ENCODE results near the gene SNAI3.

SNAI3 gene

DNA sequence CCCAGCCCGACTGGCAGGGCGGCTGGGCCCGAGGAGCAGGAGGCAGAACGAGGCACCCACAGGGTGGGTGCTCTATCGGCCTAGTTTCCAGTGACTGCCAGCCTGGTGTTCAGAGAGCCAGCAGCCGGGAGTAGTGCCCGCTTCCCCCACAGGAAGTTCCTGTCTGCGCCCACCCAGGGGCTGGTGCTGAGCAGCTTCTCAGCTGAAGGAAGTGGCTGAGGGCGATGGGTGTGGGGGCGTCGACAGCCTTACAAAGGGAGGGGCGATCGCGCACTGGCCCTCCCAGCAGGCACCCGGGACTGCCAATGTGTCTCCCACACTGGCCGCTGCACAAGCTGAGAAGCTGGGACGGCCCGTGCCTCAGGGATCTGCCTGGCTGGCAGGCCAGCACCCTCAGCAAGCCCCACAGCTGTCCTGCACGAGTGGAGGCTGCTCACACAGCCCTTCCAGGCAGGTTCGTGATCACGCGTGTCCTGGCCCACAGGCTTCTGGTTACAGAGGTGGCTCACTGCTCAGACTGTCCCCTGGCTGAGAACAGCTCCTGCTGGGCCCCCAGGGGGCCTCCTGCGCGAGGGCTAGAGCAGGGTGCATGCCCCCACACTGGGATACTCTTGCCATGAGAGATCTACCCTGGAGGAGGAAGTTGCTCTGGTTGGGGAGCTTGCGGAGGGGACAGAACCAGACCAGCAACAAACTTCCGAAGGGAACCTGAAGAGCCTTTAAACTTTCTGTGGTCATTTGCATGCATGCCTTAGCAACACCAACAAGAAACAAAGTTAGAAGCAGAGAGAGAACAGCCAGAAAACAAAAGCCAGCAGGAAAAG, 17.4 kb upstream of the SNAI3 start:
- FAIRE-seq: no peak

- no peak for FAIRE-seq
Measured at GRCh38 chr16:88702371-88703210, 16.3 kb upstream of the SNAI3 start.

- FAIRE-seq: no peak
Measured at GRCh38 chr16:88701581-88702370, 15.5 kb upstream of the SNAI3 start.

GRCh38 chr16:88700636-88701482, 14.6 kb upstream of the SNAI3 start:
- no peak for FAIRE-seq

DNA sequence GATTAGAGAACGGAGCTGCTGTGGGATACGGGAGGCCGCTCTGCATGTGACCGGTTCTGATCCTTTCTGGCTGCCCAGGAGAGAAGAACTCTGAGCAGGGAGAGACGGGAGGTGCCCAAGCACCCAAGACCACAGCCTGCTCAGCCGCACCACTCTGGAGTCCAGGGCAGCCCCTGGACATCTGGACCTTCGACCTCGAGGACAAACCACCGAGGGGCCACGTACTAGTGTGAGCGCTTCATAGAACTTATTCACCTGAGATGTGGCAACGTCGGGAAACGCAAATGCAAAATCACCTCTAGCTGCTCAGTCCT, 14.0 kb upstream of the SNAI3 start:
- FAIRE-seq: no peak

DNA sequence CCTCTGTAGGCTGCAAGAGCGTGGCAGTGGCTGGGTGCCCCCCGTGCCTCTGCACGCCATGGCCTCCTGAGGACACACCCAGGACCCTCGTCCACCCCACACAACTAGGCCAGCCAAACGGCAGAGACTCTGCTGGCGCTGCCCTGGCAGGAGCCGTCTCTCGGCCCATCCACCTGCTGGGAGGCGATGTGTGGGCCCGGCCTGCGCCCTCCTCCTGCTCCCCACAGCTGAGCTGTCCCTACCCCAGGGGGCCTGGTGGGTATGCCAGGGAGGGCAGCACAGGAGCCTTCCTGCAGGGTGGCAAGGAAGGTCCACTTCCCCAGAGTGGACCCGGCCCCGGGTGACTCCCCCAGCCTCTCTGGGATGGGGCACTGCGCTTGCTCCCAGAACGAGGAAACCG, 12.9 kb upstream of the SNAI3 start:
- FAIRE-seq: no peak

GRCh38 chr16:88698646-88699045, 12.3 kb upstream of the SNAI3 start:
- no peak for FAIRE-seq

DNA sequence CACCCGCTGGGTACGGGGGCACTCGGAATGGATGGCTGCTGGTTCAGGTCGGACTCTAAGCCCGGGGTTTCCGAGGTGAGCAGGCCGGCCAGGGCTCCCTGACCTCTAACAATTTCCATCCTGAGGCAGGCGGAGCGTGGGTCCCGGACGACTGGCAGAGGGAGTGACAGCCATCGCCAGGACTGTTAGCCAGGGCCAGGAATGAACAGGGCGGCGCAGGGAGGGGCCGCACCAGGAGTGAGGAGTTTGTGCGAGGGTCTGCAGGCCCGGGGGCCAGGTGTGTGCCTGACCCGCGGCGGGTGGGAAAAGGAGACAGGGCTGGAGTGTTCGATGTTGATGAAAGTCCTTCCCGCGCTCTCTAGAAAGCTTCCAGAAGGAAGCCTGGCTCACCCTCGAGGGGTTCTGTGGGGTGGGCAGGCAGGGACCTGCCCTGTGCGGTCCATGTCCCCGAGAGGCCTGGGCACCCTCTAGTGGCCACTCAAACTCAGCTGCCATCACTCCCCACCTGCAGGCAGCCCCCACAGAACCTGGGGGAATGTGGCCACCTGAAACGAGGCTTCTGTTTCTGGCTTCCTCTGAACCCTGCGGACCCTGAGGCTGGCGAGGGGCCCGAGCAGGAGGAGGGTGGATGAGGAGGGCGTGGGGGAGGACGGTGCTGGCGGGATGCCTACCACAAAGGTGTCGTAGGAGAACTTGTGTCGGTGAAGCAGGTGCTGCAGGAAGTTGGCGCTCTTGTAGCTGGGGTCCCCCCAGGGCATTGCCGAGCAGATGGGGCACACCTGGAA, 11.7 kb upstream of the SNAI3 start:
- no peak for FAIRE-seq

- no peak for FAIRE-seq
Measured at GRCh38 chr16:88697116-88697830, 11.0 kb upstream of the SNAI3 start.

DNA sequence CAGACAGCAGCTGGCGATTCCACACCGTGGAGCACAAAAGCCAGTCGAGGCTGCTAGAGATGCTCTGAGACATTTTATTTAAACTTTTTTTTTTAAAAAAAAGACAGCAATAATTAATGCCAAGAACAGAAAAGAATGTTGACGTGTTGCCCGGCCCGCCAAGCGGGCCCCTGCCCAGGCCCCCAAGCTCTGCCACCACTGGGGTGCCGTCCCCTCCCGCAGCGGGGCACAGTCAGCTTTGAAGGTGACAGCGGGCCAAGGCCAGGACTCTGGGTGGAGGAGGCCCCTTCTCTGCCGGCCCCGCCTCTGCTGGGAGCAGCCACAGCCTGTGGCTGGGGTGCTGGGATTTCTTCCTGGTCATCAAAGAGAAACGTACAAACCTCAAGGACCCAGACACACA, 10.1 kb upstream of the SNAI3 start:
- FAIRE-seq: no peak

- FAIRE-seq: no peak
Measured at GRCh38 chr16:88695753-88696152, 9.4 kb upstream of the SNAI3 start.

GRCh38 chr16:88695218-88695617, 8.9 kb upstream of the SNAI3 start:
- no peak for FAIRE-seq

DNA sequence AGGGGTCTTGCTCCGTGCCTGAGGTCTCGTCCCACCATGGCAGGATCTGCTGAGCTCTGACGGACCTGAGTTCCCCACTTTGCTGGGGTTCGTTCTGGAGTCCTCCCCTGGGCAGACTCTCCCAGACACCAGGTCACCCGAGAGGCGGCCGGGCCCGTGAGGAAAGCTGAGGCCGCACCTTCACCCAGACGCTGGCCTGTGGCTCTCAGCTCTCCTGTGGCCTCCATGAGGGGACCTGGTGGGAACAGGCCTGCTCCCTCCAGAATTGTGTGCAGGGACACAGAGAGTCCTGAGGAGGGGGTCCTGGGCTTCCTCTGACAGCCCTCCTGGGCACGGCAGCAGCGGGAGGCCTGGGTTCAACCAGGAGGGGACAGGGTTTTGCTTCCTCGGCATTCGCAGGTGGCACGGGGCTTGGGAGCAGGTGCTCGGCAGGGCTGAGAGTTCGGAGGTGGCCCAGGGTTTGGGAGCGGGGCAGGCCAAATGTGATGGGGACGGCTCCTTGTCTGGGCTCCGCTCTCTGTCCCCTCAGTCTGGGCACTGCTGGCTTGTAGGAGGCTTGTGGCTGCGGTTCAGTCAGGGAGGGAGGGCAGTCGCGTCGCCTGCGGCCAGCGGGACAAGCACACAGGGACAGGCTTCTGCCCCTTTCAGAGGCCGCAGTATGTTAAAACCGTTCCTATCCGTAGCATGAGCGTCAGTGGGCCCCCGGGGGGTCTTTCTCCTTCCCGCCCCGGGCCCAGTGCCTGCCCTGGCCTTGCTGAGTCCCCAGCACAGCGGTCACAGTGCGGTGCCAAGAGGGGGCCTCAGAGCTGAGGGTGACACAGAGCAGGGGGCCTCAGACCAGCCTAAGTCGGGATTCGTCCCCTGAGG, 8.1 kb upstream of the SNAI3 start:
- FAIRE-seq: no peak

DNA sequence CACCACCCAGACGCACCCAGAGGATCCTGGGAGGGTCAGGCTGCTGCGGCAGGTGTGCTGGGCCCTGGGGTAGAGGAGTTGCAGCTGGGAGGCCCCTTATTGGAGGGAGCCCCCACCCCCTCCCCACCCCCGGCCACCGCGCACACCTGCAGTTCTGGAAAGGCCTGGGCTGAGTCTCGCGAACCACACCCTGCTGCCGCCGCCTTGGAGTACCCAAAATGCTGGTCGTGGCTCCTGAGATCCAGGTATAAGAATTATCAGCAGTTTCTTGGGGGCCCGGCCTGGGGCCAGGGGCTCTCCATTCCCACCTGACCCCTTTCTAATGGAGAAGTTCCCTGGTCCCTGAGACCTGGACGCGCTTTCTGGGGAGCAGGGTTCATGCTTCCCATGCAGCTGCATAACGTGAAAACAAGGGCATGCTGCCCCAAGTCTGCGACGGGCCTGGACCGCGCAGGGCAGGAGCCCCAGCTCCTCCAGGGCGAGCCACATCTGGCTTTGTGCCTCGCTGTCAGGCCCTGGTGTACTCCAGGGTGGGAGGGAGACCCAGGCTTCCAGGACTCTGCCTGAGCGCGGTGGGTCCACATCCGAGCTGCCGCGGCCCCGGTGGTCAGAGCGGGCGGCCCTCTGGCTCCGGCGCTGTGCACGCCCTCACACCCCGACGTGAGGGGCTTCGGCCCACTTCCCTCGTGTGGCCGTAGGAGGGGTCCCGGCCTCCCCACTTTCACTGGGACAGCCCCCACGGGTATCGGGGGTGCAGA, 7.3 kb upstream of the SNAI3 start:
- no peak for FAIRE-seq

DNA sequence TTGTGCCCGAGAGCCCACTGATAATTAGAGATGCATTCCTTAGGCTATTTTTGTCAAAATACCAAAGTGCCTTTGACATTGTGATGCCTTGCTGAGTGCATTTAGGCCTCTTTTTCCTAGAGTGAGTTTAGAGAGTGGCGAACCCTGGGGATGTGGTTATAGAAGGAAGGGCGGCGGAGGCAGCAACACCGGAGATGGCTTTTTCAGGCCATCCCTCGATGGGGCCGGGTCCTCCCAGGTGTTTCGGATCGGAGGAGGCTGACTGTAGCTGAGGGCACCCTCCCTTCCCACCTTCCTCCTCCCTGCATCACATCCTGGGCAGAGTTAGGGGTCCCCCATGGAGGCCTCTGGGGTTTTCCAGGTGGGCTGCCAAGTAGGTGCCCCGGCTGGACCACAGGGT, 6.6 kb upstream of the SNAI3 start:
- FAIRE-seq: no peak

DNA sequence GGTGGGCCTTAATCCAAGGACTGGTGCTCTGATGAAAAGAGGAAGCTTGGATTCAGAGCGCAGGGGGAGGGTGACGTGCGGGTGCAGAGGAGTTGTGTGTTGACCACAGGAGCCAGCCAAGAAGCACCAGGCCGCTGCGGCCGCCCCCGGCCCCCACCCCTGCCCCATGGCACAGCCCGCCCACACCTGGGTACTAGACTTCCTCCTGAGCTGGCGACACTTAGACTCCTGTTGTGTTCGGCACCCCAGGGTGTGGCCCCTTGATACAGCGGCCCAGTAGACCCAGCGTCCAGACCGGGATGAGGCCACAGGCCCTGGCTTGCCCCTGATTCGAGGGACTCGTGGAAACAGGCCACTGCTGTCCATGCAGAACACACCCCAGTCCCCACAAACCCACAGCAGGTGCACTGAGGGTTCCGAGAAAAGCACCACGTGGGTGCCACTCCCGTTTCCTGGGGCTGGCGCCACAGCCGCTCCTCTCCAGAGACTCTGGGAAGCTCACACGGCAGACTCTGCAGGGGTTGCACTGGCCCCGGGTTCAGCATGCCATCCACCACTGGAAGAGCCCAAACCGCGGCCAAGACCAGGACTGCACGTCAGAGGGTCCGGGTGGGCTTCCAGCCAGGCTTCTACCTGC, 5.7 kb upstream of the SNAI3 start:
- FAIRE-seq: no peak

- no peak for FAIRE-seq
Measured at GRCh38 chr16:88691129-88691813, 5.0 kb upstream of the SNAI3 start.
